ENCODE measurements around the gene SNED1.

GRCh38 chr2:241121008-241121407 lies 122.6 kb downstream of the SNED1 start:
- no peak for TF ChIP-seq CTCF (conservative IDR thresholded peaks at IDR 0.05; ENCODE audit: low read length)
- TF ChIP-seq EZH2phosphoT487 (IDR thresholded peaks at IDR 0.05; ENCODE audit: borderline replicate concordance), result no peak

Data from Loucy (cell line).